ENCODE measurements around the gene ITCH.

- no peak for TF ChIP-seq EZH2 (IDR thresholded peaks at IDR 0.05; ENCODE audit: borderline replicate concordance, low read depth, low read length, severe bottlenecking)
- TF ChIP-seq, protein P1, sequence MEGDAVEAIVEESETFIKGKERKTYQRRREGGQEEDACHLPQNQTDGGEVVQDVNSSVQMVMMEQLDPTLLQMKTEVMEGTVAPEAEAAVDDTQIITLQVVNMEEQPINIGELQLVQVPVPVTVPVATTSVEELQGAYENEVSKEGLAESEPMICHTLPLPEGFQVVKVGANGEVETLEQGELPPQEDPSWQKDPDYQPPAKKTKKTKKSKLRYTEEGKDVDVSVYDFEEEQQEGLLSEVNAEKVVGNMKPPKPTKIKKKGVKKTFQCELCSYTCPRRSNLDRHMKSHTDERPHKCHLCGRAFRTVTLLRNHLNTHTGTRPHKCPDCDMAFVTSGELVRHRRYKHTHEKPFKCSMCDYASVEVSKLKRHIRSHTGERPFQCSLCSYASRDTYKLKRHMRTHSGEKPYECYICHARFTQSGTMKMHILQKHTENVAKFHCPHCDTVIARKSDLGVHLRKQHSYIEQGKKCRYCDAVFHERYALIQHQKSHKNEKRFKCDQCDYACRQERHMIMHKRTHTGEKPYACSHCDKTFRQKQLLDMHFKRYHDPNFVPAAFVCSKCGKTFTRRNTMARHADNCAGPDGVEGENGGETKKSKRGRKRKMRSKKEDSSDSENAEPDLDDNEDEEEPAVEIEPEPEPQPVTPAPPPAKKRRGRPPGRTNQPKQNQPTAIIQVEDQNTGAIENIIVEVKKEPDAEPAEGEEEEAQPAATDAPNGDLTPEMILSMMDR (IDR thresholded peaks at IDR 0.05; ENCODE audit: borderline replicate concordance, extremely low read depth, low read length, poor library complexity, severe bottlenecking), result no peak
Measured at GRCh38 chr20:34543463-34544056, 180.5 kb downstream of the ITCH start.
